Left renal cortex interstitium (tissue), 4 donors: ENCODE data around the gene IAPP. TPM values are rescaled to one million over a fixed set of nuclear protein-coding genes. Genes with fewer than 3 reads are reported as not detected.
"Not testable (repeated sequence)": the region's sequence is repeated elsewhere in the genome, so short reads cannot be mapped to it uniquely, and the experiment has no call there.

ENCODE experiments used
- DNase-seq, 4 donors: peaks; one replicate each; pipeline ENCODE4 v3.0.0-alpha.2; 2013; ENCODE audit warnings: low read depth in 4 of 4, low spot score in 2 of 4, missing footprints in 1 of 4
- polyA plus RNA-seq, 4 donors: library from polyadenylated mRNA; unstranded; fragments of 120-200 nt; gene quantifications; one replicate each; pipeline ENCODE4 v1.2.1, GENCODE V29; 2013; ENCODE audit not compliant: insufficient read length in 4 of 4

The IAPP gene
- polyA plus RNA-seq, 4 donors: not detected

DNA sequence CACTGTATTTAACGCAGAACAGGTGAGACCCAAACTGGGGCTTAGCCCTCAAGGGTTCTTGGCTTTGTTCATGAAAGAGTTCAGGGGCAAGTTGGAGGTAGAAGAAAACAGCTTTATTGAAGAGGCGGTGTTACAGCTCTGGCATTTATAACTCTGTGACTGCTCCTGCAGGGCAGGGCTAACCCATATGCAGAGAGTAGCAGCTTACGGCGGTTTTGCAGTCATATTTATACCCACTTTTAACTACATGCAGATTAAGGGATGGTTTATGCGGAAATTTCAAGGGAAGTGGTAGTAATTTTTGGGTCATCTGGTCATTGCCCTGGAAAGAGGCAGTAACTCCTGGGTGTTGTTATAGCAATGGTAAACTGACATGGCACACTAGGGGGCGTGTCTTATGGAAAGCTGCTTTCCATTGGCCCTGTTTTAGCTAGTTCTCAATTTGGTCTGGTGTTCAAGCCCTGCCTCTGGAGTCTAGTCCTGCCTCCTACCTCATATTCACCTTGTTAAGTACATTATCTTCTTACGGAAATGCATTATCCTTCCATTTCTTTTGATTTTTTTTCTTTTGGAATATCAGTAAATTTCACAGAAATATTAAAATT is 1.8 kb upstream of the IAPP start:
- no peak for DNase-seq

DNA sequence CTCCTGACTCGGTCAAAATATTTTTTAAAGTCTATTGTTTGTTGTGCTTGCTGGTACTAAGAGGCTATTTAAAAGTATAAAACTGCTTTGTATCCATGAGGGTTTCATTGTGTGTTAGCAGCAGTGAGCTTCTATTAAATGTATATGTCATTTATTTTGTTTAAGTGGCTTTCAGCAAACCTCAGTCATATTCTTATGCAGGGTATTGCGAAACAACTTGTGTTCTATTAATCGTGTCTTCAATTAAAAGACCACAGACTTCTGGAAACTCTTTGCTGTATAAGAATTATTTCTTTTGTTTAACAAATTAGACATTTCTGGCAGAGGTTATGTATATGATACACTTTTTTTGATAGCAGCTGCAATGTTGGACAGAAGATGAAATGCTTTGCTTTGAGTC is 6.5 kb downstream of the IAPP start:
- DNase-seq: no peak

DNA sequence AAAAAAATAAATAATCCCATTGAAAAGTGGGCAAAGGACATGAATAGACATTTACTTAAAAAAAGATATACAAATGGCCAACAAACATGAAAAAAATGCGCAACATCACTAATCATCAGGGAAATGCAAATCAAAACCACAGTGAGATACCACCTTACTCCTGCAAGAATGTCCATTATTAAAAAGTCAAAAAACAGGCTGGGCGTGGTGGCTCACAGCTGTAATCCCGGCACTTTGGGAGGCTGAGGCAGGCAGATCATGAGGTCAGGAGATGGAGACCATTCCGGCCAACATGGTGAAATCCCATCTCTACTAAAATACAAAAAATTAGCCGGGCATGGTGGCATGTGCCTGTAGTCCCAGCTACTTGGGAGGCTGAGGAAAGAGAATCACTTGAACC is 8.6 kb downstream of the IAPP start:
- DNase-seq: not testable (repeated sequence)

DNA sequence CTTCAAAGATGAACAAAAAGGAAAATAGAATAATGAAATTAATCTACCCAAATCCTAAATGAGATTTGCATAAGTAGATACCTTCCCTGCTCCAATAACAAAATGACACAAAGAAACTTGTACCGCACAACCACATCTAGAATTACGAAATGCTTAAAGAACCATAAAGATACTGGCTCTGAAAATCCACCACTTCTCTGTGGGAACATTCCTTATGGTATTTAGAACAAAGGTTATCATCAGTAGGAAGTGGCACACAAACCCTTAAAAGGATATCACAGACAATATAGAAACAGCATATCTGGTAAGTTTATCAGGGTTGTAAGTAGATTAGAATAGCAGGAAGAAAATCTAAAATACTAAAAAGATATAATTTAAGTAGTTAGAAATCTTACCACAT is 11.6 kb downstream of the IAPP start:
- DNase-seq: no peak

DNA sequence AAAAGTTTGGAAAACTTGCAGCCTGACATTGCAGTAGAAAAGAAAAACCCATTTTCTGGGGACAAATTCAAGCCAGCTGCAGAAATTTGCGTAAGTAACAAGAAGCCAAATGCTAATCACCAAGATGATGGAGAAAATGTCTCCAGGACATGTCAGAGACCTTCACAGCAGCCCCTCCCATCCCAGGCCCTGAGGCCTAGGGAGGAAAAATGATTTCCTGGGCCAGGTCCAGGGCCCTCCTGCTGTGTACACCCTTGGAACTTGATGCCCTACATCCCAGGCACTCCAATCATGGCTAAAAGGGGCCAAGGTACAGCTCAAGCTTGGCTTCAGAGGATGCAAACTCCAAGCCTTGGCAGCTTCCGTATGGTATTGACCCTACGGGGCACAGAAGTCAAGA is 14.5 kb downstream of the IAPP start:
- DNase-seq: no peak

DNA sequence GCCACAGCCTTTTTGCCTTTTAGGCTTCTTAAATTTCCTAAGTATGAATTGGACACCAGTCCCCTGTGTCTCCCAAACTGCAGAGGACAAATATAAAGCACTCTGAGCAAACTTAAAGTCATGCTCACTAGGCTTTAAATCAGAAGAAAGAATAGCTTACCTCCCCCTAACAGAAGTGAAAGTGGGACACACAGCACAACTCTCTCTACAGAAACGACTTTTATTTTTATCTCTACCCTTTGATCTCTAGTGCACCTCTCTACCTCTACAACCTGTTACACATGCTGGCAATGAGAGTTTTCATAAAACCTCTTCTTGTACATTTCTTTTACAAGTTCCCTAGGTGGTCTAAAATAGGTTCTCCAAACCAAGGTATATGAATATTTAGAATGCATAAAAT is 19.7 kb downstream of the IAPP start:
- no peak for DNase-seq

DNA sequence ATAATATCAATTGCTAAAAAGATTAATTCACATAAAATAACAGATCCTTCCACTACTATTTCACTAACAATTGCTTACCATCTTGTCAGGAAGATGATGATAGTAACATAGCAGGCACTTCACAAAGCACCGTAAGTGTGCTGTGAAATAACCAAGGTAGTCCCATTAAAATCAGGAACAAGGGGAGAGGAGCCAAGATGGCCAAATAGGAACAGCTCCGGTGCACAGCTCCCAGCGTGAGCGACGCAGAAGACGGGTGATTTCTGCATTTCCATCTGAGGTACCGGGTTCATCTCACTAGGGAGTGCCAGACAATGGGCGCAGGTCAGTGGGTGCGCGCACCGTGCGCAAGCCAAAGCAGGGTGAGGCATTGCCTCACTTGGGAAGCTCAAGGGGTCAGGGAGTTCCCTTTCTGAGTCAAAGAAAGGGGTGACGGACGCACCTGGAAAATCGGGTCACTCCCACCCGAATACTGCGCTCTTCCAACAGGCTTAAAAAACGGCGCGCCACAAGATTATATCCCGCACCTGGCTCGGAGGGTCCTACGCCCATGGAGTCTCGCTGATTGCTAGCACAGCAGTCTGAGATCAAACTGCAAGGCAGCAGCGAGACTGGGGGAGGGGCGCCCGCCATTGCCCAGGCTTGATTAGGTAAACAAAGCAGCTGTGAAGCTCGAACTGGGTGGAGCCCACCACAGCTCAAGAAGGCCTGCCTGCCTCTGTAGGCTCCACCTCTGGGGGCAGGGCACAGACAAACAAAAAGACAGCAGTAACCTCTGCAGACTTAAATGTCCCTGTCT is 22.3 kb downstream of the IAPP start:
- not testable (repeated sequence) for DNase-seq

DNA sequence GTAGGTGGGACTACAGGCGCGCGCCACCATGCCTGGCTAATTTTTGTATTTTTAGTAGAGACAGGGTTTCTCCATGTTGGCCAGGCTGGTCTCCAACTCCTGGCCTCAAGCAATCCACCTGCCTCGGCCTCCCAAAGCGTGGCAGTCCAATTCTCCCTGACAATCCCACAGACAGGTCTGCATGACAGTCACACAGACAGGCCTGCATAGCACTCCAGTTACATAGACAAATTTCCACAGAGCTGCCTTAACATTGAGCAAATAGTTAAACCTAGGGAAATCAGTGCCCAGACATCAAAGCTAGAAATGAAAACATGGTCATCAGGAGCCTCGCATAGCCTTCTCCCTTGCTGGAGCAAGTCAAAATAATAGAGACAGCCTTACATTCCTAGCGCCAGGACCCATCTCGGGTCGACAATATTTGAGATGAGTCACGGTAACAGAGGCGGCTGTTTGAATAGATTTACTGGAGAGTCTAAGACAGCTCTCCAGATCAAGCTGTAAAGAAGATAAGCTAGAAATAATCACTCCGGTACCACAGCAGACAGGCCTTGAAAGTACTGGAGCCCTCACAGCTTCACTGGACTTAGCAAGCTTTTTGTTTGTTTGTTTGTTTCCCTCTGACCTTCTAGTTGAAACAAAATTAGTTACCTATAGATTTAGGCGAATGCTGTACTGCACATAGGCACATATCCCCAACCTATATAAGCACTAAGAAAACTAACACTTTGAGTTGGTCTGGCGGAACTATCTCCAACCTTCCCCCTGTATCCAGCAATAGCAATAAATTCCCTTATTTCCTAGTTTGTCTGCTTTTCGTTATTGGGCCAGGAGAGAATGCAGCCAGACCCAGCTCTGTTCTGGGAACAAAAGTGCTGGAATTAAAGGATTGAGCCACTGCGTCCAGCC is 40.9 kb downstream of the IAPP start:
- DNase-seq: no peak

DNA sequence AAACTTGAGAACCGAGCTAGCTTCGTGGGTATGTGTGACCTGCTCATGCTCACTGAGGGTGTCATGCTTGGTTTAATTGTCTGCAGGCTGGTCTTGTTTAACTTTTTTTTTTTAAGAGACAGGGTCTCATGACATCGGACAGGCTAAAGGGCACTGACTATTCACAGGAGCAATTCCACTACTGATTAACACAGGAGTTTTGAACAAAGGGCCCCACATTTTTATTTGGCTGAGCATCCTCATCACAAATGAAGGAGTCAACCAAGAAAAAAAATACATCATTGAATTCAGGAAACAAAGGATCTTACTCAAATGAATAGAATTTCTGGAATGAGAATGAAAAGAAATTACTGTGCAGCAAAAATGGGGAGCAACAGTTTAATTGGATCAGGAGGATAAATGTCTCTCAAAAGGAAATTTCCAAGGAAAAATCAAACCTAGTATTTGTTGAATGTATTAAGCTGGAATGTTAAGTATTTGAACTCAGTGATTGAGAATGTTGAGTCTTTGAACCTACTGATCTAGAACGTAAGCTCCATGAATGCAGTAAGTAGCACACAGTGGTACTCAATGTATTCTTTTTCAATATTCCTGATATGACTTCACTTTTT is 43.9 kb downstream of the IAPP start:
- DNase-seq: no peak

DNA sequence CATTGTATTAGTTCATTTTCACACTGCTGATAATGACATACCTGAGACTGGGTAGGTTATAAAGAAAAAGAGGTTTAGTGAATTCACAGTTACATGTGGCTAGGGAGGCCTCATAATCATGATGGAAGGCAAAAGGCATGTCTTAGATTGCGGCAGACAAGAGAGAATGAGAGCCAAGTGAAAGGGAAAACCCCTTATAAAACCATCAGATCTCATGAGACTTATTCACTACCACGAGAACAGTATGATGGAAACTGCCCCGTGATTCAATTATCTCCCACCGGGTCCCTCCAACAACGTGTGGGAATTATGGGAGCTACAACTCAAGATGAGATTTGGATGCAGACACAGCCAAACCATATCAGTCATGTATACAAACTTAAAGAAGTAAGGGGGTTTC is 45.7 kb downstream of the IAPP start:
- DNase-seq: not testable (repeated sequence)

DNA sequence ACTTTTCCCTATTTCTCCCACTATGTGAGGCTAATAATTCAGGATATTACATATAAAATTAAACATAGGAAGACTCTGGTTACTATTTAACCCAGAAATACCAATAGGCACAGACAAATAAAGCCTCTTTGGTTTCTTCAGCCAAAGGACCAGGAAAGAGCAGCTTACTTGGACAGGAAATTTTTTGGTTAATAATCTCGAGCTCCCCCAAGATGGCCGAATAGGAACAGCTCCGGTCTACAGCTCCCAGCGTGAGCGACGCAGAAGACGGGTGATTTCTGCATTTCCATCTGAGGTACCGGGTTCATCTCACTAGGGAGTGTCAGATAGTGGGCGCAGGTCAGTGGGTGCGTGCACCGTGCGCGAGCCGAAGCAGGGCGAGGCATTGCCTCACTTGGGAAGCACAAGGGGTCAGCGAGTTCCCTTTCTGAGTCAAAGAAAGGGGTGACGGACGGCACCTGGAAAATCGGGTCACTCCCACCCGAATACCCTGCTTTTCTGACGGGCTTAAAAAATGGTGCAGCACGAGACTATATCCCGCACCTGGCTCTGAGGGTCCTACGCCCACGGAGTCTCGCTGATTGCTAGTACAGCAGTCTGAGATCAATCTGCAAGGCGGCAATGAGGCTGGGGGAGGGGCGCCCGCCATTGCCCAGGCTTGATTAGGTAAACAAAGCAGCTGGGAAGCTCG is 46.5 kb downstream of the IAPP start:
- not testable (repeated sequence) for DNase-seq

DNA sequence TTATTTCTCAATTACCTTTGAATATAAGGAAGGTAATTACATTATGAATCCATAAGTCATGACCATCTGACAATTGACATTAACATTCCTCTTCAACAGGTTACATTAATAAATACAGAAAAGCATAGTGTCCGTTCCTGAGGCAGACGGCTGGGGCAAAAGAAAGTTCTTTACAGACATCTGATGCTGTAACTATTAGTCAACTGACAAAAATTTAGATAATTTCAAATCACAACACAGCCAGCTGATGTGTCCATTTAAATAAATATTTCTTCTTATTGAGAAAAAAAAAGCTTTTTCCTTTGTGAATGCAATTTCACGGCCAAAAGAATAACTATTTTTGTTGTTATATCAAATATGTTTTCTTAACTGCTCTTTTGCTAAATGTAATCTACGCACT is 55.5 kb downstream of the IAPP start:
- DNase-seq: no peak

Other genes with a start within 250 kb of the IAPP start
- gene SLCO1B1, start 241.7 kb upstream of the IAPP start, polyA plus RNA-seq: 1 to 10 TPM in 1 of 4 donors, not detected in 3; 1.2 TPM
- gene SLCO1A2, start 38.0 kb upstream of the IAPP start, polyA plus RNA-seq: under 1 TPM; 0.05 to 0.97 (median 0.23) TPM
- 10 to 100 TPM; 16.1 to 26.2 (median 17.8) TPM for gene PYROXD1, start 64.8 kb downstream of the IAPP start, polyA plus RNA-seq
- 10 to 100 TPM; 26.8 to 36.7 (median 31.9) TPM for gene RECQL, start 128.7 kb downstream of the IAPP start, polyA plus RNA-seq
- 10 to 100 TPM; 32.5 to 42.9 (median 39.9) TPM for gene GOLT1B, start 128.9 kb downstream of the IAPP start, polyA plus RNA-seq
- 10 to 100 TPM; 14.4 to 18.2 (median 15.4) TPM for gene SPX, start 153.4 kb downstream of the IAPP start, polyA plus RNA-seq
- under 1 TPM in 2 of 4 donors, not detected in 2; 0.16 to 0.32 TPM for gene GYS2, start 231.9 kb downstream of the IAPP start, polyA plus RNA-seq